Measurements from ENCODE around the gene ANKRD28.

ANKRD28 gene

GRCh38 chr3:15660055-15660935, 137.5 kb downstream of the ANKRD28 start:
- no peak for FAIRE-seq

GRCh38 chr3:15659254-15659975, 138.4 kb downstream of the ANKRD28 start:
- FAIRE-seq: no peak

DNA sequence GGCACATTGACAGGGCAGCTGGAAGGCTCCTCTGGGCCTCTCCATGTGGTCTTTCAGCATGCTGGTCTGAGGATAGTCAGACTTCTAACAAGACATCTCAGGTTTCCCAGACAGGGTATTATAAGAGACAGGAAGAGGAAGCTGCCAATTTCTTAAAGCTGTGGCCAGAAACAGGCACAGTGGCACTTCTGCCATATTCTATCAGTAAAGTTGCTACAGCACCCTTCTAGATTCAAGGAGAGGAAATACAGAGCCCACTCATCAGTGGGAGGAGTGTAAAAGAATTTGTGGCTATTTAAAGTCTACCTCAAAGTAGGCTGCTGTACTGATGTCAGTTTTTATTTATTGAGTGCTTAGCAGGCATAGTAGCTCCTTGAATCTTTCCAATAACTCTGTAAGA, 140.8 kb downstream of the ANKRD28 start:
- FAIRE-seq: no peak

- FAIRE-seq: no peak
Measured at GRCh38 chr3:15656342-15656741, 141.4 kb downstream of the ANKRD28 start.

DNA sequence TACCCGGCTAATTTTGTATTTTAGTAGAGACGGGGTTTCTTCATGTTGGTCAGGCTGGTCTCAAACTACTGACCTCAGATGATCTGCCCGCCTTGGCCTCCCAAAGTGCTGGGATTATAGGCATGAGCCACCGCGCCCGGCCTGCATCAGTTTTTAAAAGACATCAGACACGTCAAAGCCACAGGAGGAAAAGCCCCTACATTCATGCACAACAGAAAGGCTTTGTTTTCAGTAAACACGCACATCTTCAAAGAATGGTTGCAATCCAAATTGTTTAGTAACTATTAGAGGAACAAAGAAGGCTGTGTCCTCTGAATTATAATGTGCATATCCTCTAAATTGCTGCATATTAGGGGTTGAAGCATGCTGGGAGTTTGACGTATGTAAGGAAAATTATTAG, 142.9 kb downstream of the ANKRD28 start:
- no peak for FAIRE-seq

DNA sequence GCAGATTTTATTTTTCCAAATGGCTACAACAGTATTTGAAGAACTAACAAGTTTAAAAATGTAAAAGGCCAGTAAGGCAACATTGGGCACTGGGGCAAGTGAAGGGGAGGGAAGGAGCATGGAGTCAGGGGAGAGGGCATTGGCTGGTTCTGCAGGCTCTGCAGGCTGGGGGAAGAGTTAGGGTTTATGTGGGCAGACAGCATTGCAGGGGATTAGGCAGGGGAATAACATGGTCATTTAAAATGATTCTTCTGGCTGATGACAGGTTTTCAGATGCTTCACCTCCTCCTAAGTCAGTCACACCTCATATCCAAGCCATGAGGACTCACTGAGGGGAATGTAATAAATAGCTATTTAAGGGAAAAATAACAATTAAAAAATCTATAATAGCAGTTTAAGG, 143.7 kb downstream of the ANKRD28 start:
- FAIRE-seq: no peak

DNA sequence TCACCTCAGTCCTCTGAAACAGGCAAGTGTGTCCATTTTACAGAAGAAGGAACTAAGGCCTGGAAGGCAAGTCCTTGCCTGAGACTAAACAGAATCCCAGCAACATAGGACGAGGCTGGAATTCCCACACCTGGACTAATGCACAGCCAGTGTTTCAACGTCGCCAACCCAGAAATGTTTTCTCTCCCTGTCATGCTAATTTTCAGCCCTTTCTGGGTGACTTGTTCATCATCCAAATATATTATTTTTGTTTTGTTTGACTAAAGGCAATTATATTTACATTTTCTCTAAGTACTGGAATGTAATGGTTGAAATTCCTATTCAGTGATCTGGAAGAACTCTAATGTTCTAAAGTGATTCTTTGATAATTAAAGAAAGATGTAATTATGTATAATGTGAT, 144.5 kb downstream of the ANKRD28 start:
- FAIRE-seq: no peak

DNA sequence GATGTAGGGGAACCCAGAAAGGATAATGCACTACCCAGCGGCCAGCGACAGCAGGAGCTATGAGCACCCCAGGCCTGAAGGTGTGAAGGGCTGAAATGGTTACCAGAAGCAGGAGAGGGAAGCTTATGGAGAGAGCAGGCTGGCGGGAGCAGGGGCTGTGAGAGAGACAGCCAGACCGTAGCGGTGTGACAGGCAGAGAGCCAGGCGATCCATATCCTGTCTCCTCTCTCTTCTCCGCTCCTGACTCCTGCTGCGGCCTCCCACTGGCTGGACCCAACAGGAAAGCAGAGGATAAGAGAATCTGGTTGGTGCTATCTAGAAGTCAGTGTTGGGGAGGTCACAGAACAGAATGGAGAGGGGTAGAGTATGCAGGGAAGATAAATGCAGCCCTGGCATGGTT, 146.4 kb downstream of the ANKRD28 start:
- FAIRE-seq: no peak

DNA sequence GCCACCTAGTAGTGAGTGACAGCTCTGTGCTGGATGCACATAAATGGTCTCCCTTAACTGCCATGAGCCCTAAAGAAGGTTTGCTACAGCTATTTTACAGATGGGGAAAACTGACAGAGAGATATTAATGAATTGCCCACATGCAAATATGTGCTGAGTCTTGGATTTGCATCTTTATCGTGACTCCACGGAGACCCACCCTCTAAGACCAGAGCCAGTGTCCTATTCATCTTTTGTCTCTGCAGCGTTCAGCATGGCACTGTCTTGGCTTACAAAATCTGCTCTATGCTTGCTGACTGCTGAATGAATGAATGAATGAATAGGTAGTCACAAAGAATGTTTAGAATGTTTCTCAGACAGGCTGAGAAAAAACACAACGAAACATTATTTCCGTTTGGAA, 147.9 kb downstream of the ANKRD28 start:
- FAIRE-seq: no peak

GRCh38 chr3:15649341-15649740, 148.4 kb downstream of the ANKRD28 start:
- no peak for FAIRE-seq

DNA sequence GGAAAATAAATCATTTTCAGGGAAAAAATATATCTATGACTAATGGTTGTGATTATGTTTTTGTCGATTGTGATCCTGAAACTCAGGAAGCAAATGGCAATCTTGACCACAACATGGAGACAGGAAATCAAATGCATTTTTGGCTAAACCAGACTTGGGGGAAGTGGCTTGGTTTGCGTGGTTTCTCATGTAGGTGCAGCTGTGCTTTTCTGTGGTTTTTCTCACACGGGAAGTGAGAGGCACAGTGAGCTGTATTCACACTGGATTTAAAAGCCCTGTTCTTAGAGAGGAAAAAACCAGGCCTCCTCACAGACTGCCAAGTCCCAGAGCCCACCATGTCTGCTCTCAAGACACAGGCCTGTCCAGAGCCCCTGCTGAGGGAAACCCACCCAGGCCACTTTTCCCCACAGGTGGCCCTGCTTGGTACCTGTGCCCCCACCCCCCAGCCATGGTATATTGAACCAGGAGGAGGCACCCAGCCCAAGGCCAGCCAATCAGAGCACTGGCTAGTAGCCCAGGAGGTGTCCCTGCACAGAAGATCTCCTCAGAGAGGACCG, 150.1 kb downstream of the ANKRD28 start:
- no peak for FAIRE-seq

- FAIRE-seq: no peak
Measured at GRCh38 chr3:15646851-15647511, 150.8 kb downstream of the ANKRD28 start.

DNA sequence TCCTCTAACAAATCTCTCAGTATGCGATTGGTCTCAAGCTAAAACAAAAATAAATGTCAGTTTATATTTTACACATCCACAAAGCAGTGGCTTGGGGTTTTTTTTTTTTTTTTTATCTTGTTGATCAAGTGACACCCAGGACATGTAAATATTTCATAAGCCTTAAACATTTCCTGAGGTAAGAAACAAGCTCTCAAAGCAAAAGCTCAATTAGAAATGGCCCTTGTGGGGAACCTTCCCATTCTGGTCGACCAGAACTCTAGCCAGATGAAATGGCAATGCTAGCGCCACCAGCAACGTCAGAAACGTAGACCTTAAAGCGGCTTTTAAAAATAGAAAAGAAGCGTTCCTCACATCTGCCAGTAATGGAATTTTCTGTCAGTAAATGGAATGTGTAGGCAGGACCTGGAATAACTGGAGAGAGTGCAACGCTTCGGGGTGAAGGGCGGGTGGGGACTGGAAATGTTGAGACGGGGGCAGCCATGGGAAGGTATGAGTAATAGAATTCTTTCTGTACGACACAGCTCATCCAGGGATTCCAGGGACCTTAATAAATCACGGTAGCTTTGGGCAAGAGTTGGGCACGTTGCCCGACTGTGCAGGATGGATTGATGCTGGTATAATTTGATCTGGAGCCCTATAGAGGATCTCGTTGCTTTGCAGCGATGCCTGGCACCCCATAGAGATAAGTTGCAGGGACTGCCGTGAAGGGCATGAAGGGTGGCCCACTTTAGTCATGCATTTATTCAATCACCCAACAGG, 151.9 kb downstream of the ANKRD28 start:
- no peak for FAIRE-seq

- no peak for FAIRE-seq
Measured at GRCh38 chr3:15645246-15645645, 152.5 kb downstream of the ANKRD28 start.

DNA sequence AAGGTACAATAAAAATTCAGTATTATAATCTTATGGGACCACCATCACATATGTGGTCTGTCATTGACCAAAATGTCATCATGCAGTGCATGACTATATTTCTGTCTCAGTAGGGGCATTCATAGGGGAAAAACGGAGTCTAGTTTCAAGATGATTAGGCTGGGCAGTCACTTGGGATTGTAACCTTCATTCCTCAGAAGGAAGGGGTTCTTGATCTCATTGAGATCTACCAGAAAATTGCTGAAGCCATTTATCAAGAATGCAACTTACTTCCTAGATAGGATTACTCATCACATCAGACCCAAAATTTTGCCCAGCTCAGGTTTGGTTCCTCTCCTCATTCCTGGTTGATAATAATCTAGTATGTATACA, 158.9 kb downstream of the ANKRD28 start:
- FAIRE-seq: no peak

DNA sequence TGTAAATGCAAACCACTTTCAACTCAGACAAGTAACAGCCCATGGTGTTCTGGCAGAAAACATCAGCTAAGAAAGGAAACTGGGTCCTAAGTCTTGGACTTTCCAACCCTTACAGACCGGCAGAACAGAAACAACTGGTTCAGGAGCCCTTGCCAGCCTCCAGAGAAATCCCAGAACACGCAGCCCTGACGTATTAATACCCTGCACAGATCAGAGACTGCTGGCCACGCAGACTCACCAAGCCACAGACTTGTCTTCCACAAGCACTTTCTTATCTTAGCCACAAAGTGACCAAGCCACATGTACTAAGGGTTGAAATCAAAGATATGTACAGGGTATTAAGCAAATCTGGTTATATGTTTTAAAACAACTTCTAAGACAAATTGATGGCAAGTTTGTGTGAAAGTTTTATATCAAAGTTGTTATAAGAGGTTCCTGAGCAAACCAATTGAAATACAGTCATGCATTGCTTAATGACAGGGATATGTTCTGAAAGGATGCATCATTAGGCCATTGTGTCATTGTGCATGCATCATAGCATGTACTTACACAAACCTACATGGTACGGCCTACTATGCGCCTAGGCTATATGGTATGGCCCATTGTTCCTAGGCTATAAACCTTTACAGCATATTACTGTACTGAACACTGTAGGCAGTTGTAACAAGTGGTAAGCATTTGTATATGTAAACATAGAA, 159.4 kb downstream of the ANKRD28 start:
- FAIRE-seq: no peak

DNA sequence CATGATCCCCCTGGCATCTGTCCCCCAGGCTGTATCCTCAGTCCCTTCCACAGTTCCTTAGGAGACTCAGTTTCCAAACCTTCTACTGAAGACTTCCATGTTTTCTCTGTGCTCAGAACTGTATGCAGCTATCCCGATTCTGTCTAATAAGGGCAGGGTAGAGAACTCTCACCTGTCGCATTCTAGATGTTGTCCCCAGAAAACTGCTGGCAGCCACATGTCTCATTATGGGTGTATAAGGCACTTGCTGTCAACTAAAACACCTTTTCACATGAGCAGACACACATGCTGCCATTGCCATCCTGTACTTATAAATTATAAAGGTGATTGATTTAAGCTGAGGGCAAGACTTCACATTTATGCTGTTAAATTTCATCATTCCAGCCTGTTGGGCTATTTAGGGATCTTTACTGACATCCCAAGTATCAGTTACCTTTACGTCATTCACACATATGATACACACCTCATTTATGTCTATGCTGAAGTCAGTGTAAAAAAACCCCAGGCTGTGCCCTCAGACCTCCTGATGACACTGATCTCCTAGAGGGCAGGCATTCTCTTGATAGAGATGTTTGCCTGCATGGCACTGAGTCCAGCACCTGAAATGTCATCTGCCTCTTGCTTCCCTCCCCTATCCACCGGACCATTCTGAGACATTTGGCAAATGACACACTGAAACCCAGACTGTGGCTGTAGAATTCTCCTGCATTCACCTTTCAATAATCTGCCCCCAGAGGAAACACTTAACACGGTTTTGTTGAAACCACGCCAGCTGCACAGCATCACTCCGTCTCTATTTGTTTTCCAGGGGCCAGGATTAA, 160.4 kb downstream of the ANKRD28 start:
- FAIRE-seq: no peak

DNA sequence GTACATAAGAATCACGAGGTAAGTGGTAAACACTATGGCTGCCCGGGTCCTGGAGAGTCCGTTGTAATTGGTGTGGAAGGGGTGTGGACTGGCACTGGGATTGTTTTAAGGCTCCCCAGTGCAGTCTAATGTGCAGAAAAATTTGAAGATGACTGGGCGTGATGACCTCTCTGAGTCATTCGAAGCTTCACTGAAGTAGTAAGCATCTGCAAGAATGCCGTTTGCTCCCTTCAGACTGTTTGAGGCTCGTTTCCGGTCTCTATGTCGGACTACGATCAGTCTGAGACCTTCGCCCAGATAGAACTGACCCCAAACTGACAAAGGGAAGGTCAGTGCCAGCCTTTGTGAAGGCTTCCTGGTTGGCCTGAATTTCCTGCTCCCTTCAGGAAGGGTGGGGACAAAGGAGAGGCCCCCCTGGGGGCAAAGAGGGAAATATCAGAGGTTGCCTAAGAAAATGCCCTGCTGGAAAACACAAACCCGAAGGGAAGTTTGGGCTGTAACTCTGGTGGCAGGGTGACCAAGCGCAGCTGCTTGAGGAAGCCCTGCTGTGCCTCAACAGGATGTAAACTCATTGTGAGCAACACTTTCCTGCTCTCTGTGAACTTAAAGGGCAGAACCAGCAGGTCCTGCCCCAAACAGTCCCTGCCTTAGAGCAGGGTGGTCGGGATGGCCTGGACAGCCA, 161.6 kb downstream of the ANKRD28 start:
- no peak for FAIRE-seq

GRCh38 chr3:15635121-15635661, 162.6 kb downstream of the ANKRD28 start:
- FAIRE-seq: no peak

DNA sequence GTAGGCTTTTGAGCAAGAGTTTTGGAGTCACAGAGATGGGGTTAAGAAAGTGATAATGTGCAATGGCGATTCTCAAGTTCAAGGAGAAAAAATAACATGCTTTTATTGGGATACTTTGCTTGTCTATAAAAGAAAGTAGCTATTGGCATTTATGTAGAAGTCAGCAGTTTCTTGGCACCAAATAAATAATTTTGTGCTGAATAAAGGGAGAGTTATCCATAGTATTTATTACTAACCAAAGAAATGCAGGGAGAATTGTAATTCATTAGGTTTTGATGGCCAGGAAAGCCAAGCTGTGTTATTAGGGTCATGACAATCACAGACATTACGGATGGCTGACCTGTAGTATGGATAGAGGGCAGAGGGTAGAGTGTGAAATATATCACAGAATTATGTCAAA, 163.1 kb downstream of the ANKRD28 start:
- no peak for FAIRE-seq

Data from TTC549 (cell line).